KMS-11 (cell line): ENCODE data around the gene BBIP1.

Experiments used
- H2AFZ ChIP-seq: fragments of 200-600 bp; sonication (generic); 2 replicates; pipeline ENCODE4 v1.6.1; 2016; ENCODE audit warnings: antibody characterized with exemption, mixed run types, low read depth
- H3K27ac ChIP-seq: fragments of 200-600 bp; sonication (generic); 2 replicates; pipeline ENCODE4 v1.6.1; 2016; ENCODE audit warnings: mild to moderate bottlenecking, mixed run types
- H3K27me3 ChIP-seq: fragments of 200-600 bp; sonication (generic); 2 replicates; pipeline ENCODE4 v1.6.1; 2017; ENCODE audit warnings: mild to moderate bottlenecking, low read depth, mixed run types, moderate library complexity; ENCODE audit not compliant: insufficient read depth
- H3K36me3 ChIP-seq: fragments of 200-600 bp; sonication (generic); 2 replicates; pipeline ENCODE4 v1.6.1; 2017; ENCODE audit warnings: mild to moderate bottlenecking, mixed run types; ENCODE audit not compliant: insufficient read depth
- H3K4me1 ChIP-seq: fragments of 200-600 bp; sonication (generic); 2 replicates; pipeline ENCODE4 v1.6.1; 2016; ENCODE audit warnings: mild to moderate bottlenecking, low read depth, mixed run types; ENCODE audit not compliant: poor library complexity, severe bottlenecking
- H3K4me2 ChIP-seq: fragments of 200-600 bp; sonication (generic); 2 replicates; pipeline ENCODE4 v1.7.0; 2016; ENCODE audit warnings: mild to moderate bottlenecking, mixed run types
- H3K4me3 ChIP-seq: fragments of 200-600 bp; sonication (generic); IDR thresholded peaks from 2 replicates; pipeline ENCODE4 v1.6.1; 2017; ENCODE audit warnings: low read depth, low read length, mixed read lengths; ENCODE audit not compliant: insufficient read depth
- H3K79me2 ChIP-seq: fragments of 200-600 bp; sonication (generic); 2 replicates; pipeline ENCODE4 v1.6.1; 2016; ENCODE audit warnings: low read depth, mixed run types; ENCODE audit not compliant: insufficient read depth
- H3K9ac ChIP-seq: fragments of 200-600 bp; sonication (generic); 2 replicates; pipeline ENCODE4 v1.6.1; 2016; ENCODE audit warnings: mild to moderate bottlenecking, mixed run types
- H4K20me1 ChIP-seq: fragments of 200-600 bp; sonication (generic); 2 replicates; pipeline ENCODE4 v1.6.1; 2016; ENCODE audit warnings: mild to moderate bottlenecking, mixed run types; ENCODE audit not compliant: insufficient read depth
- TF ChIP-seq, protein P1 (sequence below): fragments of 200-600 bp; sonication (generic); conservative IDR thresholded peaks from 2 replicates; pipeline ENCODE4 v1.6.1; 2017; ENCODE audit warnings: low read depth, mild to moderate bottlenecking, antibody characterized with exemption, low read length, moderate library complexity, mixed read lengths

Gene BBIP1, protein sequence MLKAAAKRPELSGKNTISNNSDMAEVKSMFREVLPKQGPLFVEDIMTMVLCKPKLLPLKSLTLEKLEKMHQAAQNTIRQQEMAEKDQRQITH

GRCh38 chr10:110918643-110919348 lies at the start of gene BBIP1:
Gene BBIP1, minus strand, starts transcription at chr10:110919180. Its CDS starts 1,023 bp downstream, at chr10:110918157.
- Histone ChIP-seq H3K4me3 (peak within 1 kb of the TSS; percentile 57), H3K4me1 (peaks cover 49% of the 10 kb centered on the region), H3K27me3 (no peaks in the 10 kb centered on the region), H3K4me2 (peak within 1 kb of the TSS; percentile 98), H3K79me2 (peaks cover 46% of the 10 kb centered on the region), H3K36me3 (no peaks in the 10 kb centered on the region), H2AFZ (peak within 1 kb of the TSS; percentile 91), H3K27ac (peak within 1 kb of the TSS; percentile 90), H4K20me1 (0 out of 2 replicates have a peak, but pooled peaks cover 4% of the 10 kb centered on the region), H3K9ac (peak within 1 kb of the TSS; percentile 83)
- TF ChIP-seq, protein P1, sequence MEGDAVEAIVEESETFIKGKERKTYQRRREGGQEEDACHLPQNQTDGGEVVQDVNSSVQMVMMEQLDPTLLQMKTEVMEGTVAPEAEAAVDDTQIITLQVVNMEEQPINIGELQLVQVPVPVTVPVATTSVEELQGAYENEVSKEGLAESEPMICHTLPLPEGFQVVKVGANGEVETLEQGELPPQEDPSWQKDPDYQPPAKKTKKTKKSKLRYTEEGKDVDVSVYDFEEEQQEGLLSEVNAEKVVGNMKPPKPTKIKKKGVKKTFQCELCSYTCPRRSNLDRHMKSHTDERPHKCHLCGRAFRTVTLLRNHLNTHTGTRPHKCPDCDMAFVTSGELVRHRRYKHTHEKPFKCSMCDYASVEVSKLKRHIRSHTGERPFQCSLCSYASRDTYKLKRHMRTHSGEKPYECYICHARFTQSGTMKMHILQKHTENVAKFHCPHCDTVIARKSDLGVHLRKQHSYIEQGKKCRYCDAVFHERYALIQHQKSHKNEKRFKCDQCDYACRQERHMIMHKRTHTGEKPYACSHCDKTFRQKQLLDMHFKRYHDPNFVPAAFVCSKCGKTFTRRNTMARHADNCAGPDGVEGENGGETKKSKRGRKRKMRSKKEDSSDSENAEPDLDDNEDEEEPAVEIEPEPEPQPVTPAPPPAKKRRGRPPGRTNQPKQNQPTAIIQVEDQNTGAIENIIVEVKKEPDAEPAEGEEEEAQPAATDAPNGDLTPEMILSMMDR: 0 out of 2 replicates have a peak, but pooled peaks have one; percentile 27

- H3K27me3 ChIP-seq: no peaks in the 10 kb centered on the region
- H3K4me1 ChIP-seq: peaks cover 27% of the 10 kb centered on the region
- H4K20me1 ChIP-seq: peaks cover 31% of the 10 kb centered on the region
- H2AFZ ChIP-seq: no peak overlapping the region
- H3K79me2 ChIP-seq: peaks cover 59% of the 10 kb centered on the region; the same call in 1 of the 2 replicates
- no peak overlapping the region for H3K4me3 ChIP-seq
- no peak overlapping the region for H3K27ac ChIP-seq
- TF ChIP-seq, protein P1: no peak
- no peaks in the 10 kb centered on the region for H3K36me3 ChIP-seq
- no peak overlapping the region for H3K9ac ChIP-seq
- no peak overlapping the region for H3K4me2 ChIP-seq
These were observed 48.7 kb upstream of the BBIP1 start for GRCh38 chr10:110967645-110968044.

DNA sequence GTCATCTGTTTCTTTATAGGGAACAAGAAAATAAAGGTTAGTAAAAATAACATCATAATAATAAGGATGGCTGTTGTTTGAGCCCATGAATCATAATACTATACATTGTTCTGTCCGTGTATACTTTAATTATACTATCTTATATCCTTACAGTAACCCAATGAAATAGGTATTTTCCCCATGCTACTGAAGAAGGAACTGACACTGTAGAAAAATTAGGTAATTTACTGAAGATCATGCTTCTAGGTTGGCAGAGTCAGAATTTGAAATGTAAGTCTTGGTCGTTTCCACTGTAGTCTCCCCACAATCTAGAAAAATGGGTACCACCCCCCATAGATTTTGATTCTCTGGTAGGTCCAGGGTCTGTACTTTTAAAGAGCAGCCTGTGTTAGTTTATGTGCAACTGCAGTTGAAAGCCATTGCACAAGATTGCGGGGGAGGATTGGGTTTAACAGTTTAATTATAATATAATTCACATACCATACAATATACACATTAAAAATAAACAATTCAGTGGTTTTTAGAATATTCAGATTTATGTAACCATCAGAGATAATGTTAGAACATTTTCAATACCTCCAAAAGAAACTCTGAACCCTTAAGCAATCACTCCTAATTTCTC lies 48.1 kb upstream of the BBIP1 start:
- Histone ChIP-seq H4K20me1 (peaks cover 31% of the 10 kb centered on the region), H2AFZ (no peak overlapping the region), H3K9ac (no peak overlapping the region), H3K4me3 (no peak overlapping the region), H3K79me2 (peaks cover 59% of the 10 kb centered on the region; the same call in 1 of the 2 replicates), H3K27me3 (no peaks in the 10 kb centered on the region), H3K4me2 (no peak overlapping the region), H3K27ac (no peak overlapping the region), H3K36me3 (no peaks in the 10 kb centered on the region), H3K4me1 (peaks cover 27% of the 10 kb centered on the region)
- TF ChIP-seq, protein P1: no peak

GRCh38 chr10:110966146-110966545 lies 47.2 kb upstream of the BBIP1 start:
- TF ChIP-seq, protein P1: no peak
- Histone ChIP-seq H3K36me3 (no peaks in the 10 kb centered on the region), H3K9ac (no peak overlapping the region), H3K27ac (no peak overlapping the region), H3K4me1 (peaks cover 27% of the 10 kb centered on the region), H4K20me1 (peaks cover 38% of the 10 kb centered on the region), H3K4me2 (no peak overlapping the region), H3K27me3 (no peaks in the 10 kb centered on the region), H2AFZ (no peak overlapping the region), H3K4me3 (no peak overlapping the region), H3K79me2 (peaks cover 57% of the 10 kb centered on the region; the same call in 1 of the 2 replicates)
